Measurements from ENCODE around the gene HOXD12.

- TF ChIP-seq CTCF (IDR thresholded peaks at IDR 0.05) (no peak), POLR2AphosphoS5 (IDR thresholded peaks at IDR 0.05) (no peak), EP300 (IDR thresholded peaks at IDR 0.05; ENCODE audit: low read depth) (no peak), POLR2A (IDR thresholded peaks at IDR 0.05) (no peak)
Measured at GRCh38 chr2:176114930-176115625, 15.5 kb downstream of the HOXD12 start.

Measured in transverse colon (tissue), 4 donors.